Mesendoderm (in vitro differentiated cells): Measurements from ENCODE around the gene RADX.
A peak's percentile ranks its signal among the peaks of the same experiment; 100 is the strongest.

Source experiments
- DNase-seq: peaks from one replicate; pipeline ENCODE4 v3.0.0; 2013
- H2AK5ac ChIP-seq: 2 replicates; pipeline ENCODE4 v1.6.1; 2013; ENCODE audit warnings: low read length, inconsistent platforms
- H2BK120ac ChIP-seq: 2 replicates; pipeline ENCODE4 v1.6.1; 2013; ENCODE audit warnings: low read depth, mild to moderate bottlenecking, low read length, moderate library complexity, mixed read lengths
- H2BK15ac ChIP-seq: replicated peaks from 2 replicates; pipeline ENCODE4 v1.6.1; 2013; ENCODE audit warnings: low read depth, mild to moderate bottlenecking, moderate library complexity
- H2BK5ac ChIP-seq: 2 replicates; pipeline ENCODE4 v1.6.1; 2013; ENCODE audit warnings: low read length, inconsistent platforms
- H3K18ac ChIP-seq: 2 replicates; pipeline ENCODE4 v1.6.1; 2013; ENCODE audit warnings: mild to moderate bottlenecking, low read length, mixed read lengths
- H3K23ac ChIP-seq: one replicate; pipeline ENCODE4 v1.6.1; 2013; ENCODE audit warnings: low read length
- H3K27ac ChIP-seq: 2 replicates; pipeline ENCODE4 v1.5.1; 2013; ENCODE audit warnings: low read depth, mild to moderate bottlenecking, inconsistent platforms, low read length, moderate library complexity
- H3K27me3 ChIP-seq: 2 replicates; pipeline ENCODE4 v1.6.1; 2013; ENCODE audit warnings: low read length, control low read depth, mild to moderate bottlenecking, inconsistent platforms; ENCODE audit not compliant: insufficient read depth, poor library complexity
- H3K36me3 ChIP-seq: 2 replicates; pipeline ENCODE4 v1.6.1; 2013; ENCODE audit warnings: low read length, inconsistent platforms; ENCODE audit not compliant: control insufficient read depth, insufficient read depth
- H3K4ac ChIP-seq: one replicate; pipeline ENCODE4 v1.6.1; 2013; ENCODE audit warnings: low read depth, mild to moderate bottlenecking, low read length, moderate library complexity
- H3K4me1 ChIP-seq: 2 replicates; pipeline ENCODE4 v1.6.1; 2013; ENCODE audit warnings: low read depth, low read length, inconsistent platforms; ENCODE audit not compliant: control insufficient read depth
- H3K4me2 ChIP-seq: 2 replicates; pipeline ENCODE4 v1.6.1; 2013; ENCODE audit warnings: low read length
- H3K4me3 ChIP-seq: 2 replicates; pipeline ENCODE4 v1.5.1; 2013; ENCODE audit warnings: mild to moderate bottlenecking, low read length
- H3K56ac ChIP-seq: one replicate; pipeline ENCODE4 v1.6.1; 2013; ENCODE audit warnings: low read length
- H3K79me1 ChIP-seq: 2 replicates; pipeline ENCODE4 v1.6.1; 2013; ENCODE audit warnings: low read length, inconsistent platforms
- H3K79me2 ChIP-seq: 2 replicates; pipeline ENCODE4 v1.6.1; 2013; ENCODE audit warnings: mild to moderate bottlenecking, low read length; ENCODE audit not compliant: control insufficient read depth, insufficient read depth
- H3K9ac ChIP-seq: 2 replicates; pipeline ENCODE4 v1.6.1; 2013; ENCODE audit warnings: low read length, inconsistent platforms
- H4K5ac ChIP-seq: one replicate; pipeline ENCODE4 v1.6.1; 2013; ENCODE audit warnings: low read length
- H4K8ac ChIP-seq: one replicate; pipeline ENCODE4 v1.6.1; 2013; ENCODE audit warnings: low read depth, mild to moderate bottlenecking, control low read depth, low read length, moderate library complexity
- WGBS: extraction: QIAGEN DNeasy Blood & Tissue Kit; methylation state at CpG from one replicate; pipeline ENCODE4 v1.1.7; 2013; ENCODE audit warnings: low lambda C conversion rate, missing lambda C conversion rate; ENCODE audit not compliant: insufficient coverage; ENCODE audit errors: extremely low coverage; 5-methylcytosine and 5-hydroxymethylcytosine counted together

RADX gene

DNA sequence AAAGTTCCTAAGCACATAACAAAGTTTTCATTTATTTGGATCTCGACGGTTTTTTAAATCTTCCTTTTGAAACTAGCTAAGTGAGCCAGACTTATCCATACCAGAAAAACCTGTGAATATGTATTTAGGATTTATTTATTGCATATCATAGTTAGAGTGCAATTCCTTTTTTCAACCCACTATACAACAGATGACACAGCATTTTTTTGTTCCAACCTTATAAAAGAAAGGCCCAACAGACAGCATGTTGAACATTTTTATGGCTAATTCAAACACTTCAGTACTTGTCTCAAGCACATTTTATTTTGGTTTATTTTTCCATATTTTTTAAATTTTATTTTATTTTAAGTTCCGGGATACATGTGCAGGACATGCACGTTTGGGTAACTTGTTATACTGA lies 99.6 kb downstream of the RADX start:
- Histone ChIP-seq H4K5ac (no peak overlapping the region), H3K23ac (no peak overlapping the region), H2BK15ac (no peak overlapping the region), H3K4ac (no peak overlapping the region), H3K27me3 (no peaks in the 10 kb centered on the region), H3K79me2 (no peaks in the 10 kb centered on the region), H3K36me3 (no peaks in the 10 kb centered on the region), H3K4me3 (no peak overlapping the region), H4K8ac (no peak overlapping the region), H3K27ac (no peak overlapping the region), H3K18ac (no peak overlapping the region), H2BK5ac (no peak overlapping the region), H3K79me1 (no peaks in the 10 kb centered on the region), H2AK5ac (no peak overlapping the region), H3K4me2 (no peak overlapping the region), H3K9ac (no peak overlapping the region), H3K56ac (no peak overlapping the region), H3K4me1 (no peaks in the 10 kb centered on the region), H2BK120ac (no peak overlapping the region)
- WGBS, result no CpG with 5 or more reads among the region's 4 CpGs
- DNase-seq, result no peak

DNA sequence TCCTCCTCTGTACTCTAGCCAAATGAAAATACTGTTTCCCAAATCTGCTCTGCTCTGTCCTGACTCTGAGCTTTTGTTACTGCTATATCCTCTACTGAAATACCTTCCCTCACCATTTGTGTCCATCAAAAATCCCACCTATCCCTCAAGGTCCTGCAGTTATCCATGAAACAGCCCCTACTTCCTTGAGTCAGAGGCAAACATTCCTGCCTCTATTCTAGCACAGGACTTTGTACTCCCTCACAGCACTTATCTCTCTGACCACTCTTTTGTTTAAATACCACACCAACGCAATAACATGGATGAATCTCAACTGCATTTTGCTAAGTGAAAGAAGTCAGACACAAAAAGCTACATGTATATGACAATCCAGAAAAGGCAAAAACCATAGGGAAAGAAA lies 104.2 kb downstream of the RADX start:
- no CpG with 5 or more reads among the region's 1 CpG for WGBS
- H3K4me1 ChIP-seq, result no peaks in the 10 kb centered on the region
- no peak overlapping the region for H4K8ac ChIP-seq
- no peak overlapping the region for H3K4me2 ChIP-seq
- no peak overlapping the region for H3K9ac ChIP-seq
- no peak overlapping the region for H2AK5ac ChIP-seq
- H3K36me3 ChIP-seq, result no peaks in the 10 kb centered on the region
- H3K18ac ChIP-seq, result no peak overlapping the region
- no peaks in the 10 kb centered on the region for H3K79me1 ChIP-seq
- no peak overlapping the region for H3K4ac ChIP-seq
- no peak overlapping the region for H2BK15ac ChIP-seq
- no peak for DNase-seq
- H4K5ac ChIP-seq, result no peak overlapping the region
- H2BK120ac ChIP-seq, result no peak overlapping the region
- H3K23ac ChIP-seq, result no peak overlapping the region
- no peak overlapping the region for H3K4me3 ChIP-seq
- H3K27me3 ChIP-seq, result no peaks in the 10 kb centered on the region
- no peaks in the 10 kb centered on the region for H3K79me2 ChIP-seq
- H3K27ac ChIP-seq, result no peak overlapping the region
- H3K56ac ChIP-seq, result no peak overlapping the region
- H2BK5ac ChIP-seq, result no peak overlapping the region

DNA sequence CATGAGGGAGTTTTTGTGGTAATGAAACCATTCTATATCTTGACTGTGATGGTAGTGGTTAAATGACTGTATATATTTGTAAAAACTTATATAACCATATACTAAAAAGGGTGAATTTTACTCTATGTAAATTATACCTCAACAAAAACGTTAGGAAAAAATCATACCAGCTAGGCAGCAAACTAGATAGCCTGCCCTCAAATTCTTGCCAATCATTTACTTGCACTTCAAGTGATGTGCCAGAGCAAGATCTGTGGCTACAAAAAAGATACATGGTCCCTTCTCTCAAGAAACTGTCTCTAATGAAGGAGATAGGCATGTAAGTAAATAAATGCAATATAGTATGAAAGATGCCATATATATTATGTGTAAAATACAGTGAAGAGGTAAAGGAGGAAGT lies 104.7 kb downstream of the RADX start:
- H3K79me2 ChIP-seq, result no peaks in the 10 kb centered on the region
- no peak overlapping the region for H2BK120ac ChIP-seq
- no peak overlapping the region for H3K56ac ChIP-seq
- no peak overlapping the region for H3K4me3 ChIP-seq
- no peaks in the 10 kb centered on the region for H3K4me1 ChIP-seq
- H3K4me2 ChIP-seq, result no peak overlapping the region
- no peak overlapping the region for H3K9ac ChIP-seq
- H4K5ac ChIP-seq, result no peak overlapping the region
- no peaks in the 10 kb centered on the region for H3K79me1 ChIP-seq
- H2BK5ac ChIP-seq, result no peak overlapping the region
- no CpG with 5 or more reads among the region's 1 CpG for WGBS
- no peak overlapping the region for H2BK15ac ChIP-seq
- H3K27ac ChIP-seq, result no peak overlapping the region
- H4K8ac ChIP-seq, result no peak overlapping the region
- H2AK5ac ChIP-seq, result no peak overlapping the region
- no peaks in the 10 kb centered on the region for H3K36me3 ChIP-seq
- no peaks in the 10 kb centered on the region for H3K27me3 ChIP-seq
- H3K18ac ChIP-seq, result no peak overlapping the region
- DNase-seq, result no peak
- no peak overlapping the region for H3K23ac ChIP-seq
- H3K4ac ChIP-seq, result no peak overlapping the region

DNA sequence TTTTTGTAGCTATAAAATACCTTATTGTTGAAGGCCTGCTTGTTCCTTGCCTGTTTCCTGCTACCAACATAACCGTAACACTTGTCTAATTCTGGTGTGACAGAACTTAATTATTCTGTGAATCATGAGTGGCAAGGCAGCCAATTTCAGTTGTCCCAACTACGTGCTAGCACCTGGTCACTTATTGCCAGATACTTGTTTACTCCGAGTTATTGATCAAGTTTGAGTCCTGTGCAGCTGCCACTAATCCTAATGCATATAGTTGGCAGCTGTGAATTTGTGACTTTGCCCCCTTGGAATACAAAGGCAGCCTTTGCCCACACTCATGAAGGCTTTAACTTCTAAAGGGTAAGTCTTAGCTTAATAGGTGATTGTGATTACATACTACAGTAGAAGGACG lies 106.9 kb downstream of the RADX start:
- Histone ChIP-seq H3K27ac (no peak overlapping the region), H3K56ac (no peak overlapping the region), H4K5ac (no peak overlapping the region), H2BK15ac (no peak overlapping the region), H3K79me1 (no peaks in the 10 kb centered on the region), H2BK5ac (no peak overlapping the region), H3K36me3 (no peaks in the 10 kb centered on the region), H3K4me3 (no peak overlapping the region), H2BK120ac (no peak overlapping the region), H3K4me1 (no peaks in the 10 kb centered on the region), H3K9ac (no peak overlapping the region), H3K79me2 (no peaks in the 10 kb centered on the region), H3K4me2 (no peak overlapping the region), H3K18ac (no peak overlapping the region), H3K27me3 (no peaks in the 10 kb centered on the region), H3K23ac (no peak overlapping the region), H3K4ac (no peak overlapping the region), H2AK5ac (no peak overlapping the region), H4K8ac (no peak overlapping the region)
- no CpG with 5 or more reads among the region's 4 CpGs for WGBS
- no peak for DNase-seq

DNA sequence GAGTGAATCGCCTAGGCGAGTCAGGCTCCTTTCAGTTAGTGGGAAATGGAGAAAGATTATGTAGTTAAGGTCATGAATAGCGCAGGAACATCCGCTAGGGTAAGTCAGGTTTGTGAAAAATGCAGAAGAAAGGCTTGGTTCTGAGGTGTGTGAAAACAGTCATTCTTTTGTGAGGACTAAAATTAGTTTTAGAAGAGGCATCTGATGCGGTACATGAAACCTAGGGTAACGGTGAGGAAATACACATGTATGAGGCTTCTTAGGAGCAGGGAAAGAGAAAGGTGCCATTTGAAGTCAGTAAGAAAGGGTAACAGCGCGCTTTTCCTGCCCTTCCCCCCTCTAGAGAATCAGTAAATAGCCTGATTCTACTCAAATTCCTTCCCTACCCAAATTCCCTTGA lies 114.2 kb downstream of the RADX start:
- Histone ChIP-seq H2AK5ac (no peak overlapping the region), H2BK120ac (no peak overlapping the region), H4K5ac (no peak overlapping the region), H3K27ac (no peak overlapping the region), H3K4me1 (no peaks in the 10 kb centered on the region), H3K79me1 (no peaks in the 10 kb centered on the region), H4K8ac (no peak overlapping the region), H3K9ac (no peak overlapping the region), H3K36me3 (no peaks in the 10 kb centered on the region), H3K27me3 (peaks cover 3% of the 10 kb centered on the region), H3K18ac (no peak overlapping the region), H3K4ac (no peak overlapping the region), H2BK15ac (no peak overlapping the region), H3K23ac (no peak overlapping the region), H2BK5ac (no peak overlapping the region), H3K4me3 (no peak overlapping the region), H3K56ac (no peak overlapping the region), H3K4me2 (peak overlapping the region; percentile 40), H3K79me2 (no peaks in the 10 kb centered on the region)
- peak; percentile 14 for DNase-seq
- no CpG with 5 or more reads among the region's 8 CpGs for WGBS
